Fibroblast of lung (primary cell): ENCODE results near the gene PRICKLE1. TPM values are rescaled to one million over a fixed set of nuclear protein-coding genes. Genes with fewer than 3 reads are reported as not detected.

Experiments used
- DNase-seq, 2 donors: peaks; one replicate each; pipeline versions ENCODE4 v3.0.0 to v3.0.0-alpha.2; 2010; ENCODE audit warnings: low read depth in 2 of 2
- H2AFZ ChIP-seq: 2 replicates; pipeline ENCODE4 v1.5.1; 2012; ENCODE audit warnings: low read length, control low read depth, inconsistent platforms
- H3K27ac ChIP-seq: 2 replicates; pipeline ENCODE4 v1.5.1; 2011; ENCODE audit warnings: low read length, control low read depth; ENCODE audit not compliant: insufficient read depth
- H3K27me3 ChIP-seq: 2 replicates; pipeline ENCODE4 v1.5.1; 2011; ENCODE audit warnings: mild to moderate bottlenecking, low read length; ENCODE audit not compliant: control insufficient read depth, insufficient read depth
- H3K36me3 ChIP-seq: 2 replicates; pipeline ENCODE4 v1.5.1; 2011; ENCODE audit warnings: low read length; ENCODE audit not compliant: control insufficient read depth, insufficient read depth
- H3K4me1 ChIP-seq: 2 replicates; pipeline ENCODE4 v1.5.1; 2011; ENCODE audit warnings: low read length; ENCODE audit not compliant: control insufficient read depth, insufficient read depth; ENCODE audit errors: extremely low read depth
- H3K4me2 ChIP-seq: 2 replicates; pipeline ENCODE4 v1.5.1; 2011; ENCODE audit warnings: low read length, control low read depth; ENCODE audit not compliant: insufficient read depth; ENCODE audit errors: extremely low read depth
- H3K4me3 ChIP-seq, 4 experiments: fragments of 200-600 bp in 1 of 4; sonication (generic) in 1 of 4; replicated peaks in 1 of 4; 2 replicates each; pipeline ENCODE4 v1.5.1; 2011 to 2016; ENCODE audit warnings: low read length in 4 of 4, low read depth in 3 of 4, mild to moderate bottlenecking in 3 of 4, control low read depth in 2 of 4, inconsistent platforms in 1 of 4, mixed read lengths in 1 of 4; ENCODE audit not compliant: insufficient read depth in 1 of 4; ENCODE audit errors: control extremely low read depth in 1 of 4
- H3K79me2 ChIP-seq: 2 replicates; pipeline ENCODE4 v1.5.1; 2012; ENCODE audit warnings: mild to moderate bottlenecking, low read length, inconsistent platforms; ENCODE audit not compliant: control insufficient read depth, insufficient read depth
- H3K9ac ChIP-seq: 2 replicates; pipeline ENCODE4 v1.5.1; 2011; ENCODE audit warnings: mild to moderate bottlenecking, low read length, control low read depth; ENCODE audit not compliant: insufficient read depth
- H3K9me3 ChIP-seq: 2 replicates; pipeline ENCODE4 v1.5.1; 2012; ENCODE audit warnings: low read depth, low read length; ENCODE audit not compliant: control insufficient read depth, insufficient read depth
- H4K20me1 ChIP-seq: 2 replicates; pipeline ENCODE4 v1.5.1; 2011; ENCODE audit warnings: low read length; ENCODE audit not compliant: control insufficient read depth, insufficient read depth; ENCODE audit errors: extremely low read depth
- CTCF ChIP-seq, 2 donors: IDR thresholded peaks in 1 of 2; conservative IDR thresholded peaks in 1 of 2; 1 replicate in 1 of 2; 2 replicates in 1 of 2; pipeline ENCODE4 v1.5.1; 2011 to 2012; ENCODE audit warnings: low read length in 2 of 2, control low read depth in 1 of 2, inconsistent platforms in 1 of 2, low read depth in 1 of 2, mild to moderate bottlenecking in 1 of 2
- EZH2 ChIP-seq: IDR thresholded peaks from 2 replicates; pipeline ENCODE4 v1.5.1; 2012; ENCODE audit warnings: low read length, control low read depth, mild to moderate bottlenecking; ENCODE audit errors: missing control alignments
- polyA plus RNA-seq, 2 donors: library from polyadenylated mRNA; depleted of rRNA in 1 of 2; stranded (reverse) in 1 of 2; unstranded in 1 of 2; fragments of >200 nt; gene quantifications; 2 replicates each; pipeline ENCODE4 v1.2.1, GENCODE V29; 2011 to 2012; ENCODE audit warnings: missing spikeins in 1 of 2
- total RNA-seq: library from RNA; depleted of rRNA; stranded (reverse); fragments of >200 nt; gene quantifications from 2 replicates; pipeline ENCODE4 v1.2.1, GENCODE V29; 2014

The PRICKLE1 gene
- total and polyA plus RNA-seq, 2 donors (not counting 1 experiment from before 2014, with no cell fraction given): 3.4 to 9.6 TPM

GRCh38 chr12:42576374-42576773, 13.2 kb downstream of the PRICKLE1 start:
- Histone ChIP-seq H3K9me3 (no peaks in the 10 kb centered on the region), H3K27ac (no peak overlapping the region), H4K20me1 (no peaks in the 10 kb centered on the region), H3K36me3 (no peaks in the 10 kb centered on the region), H3K27me3 (no peaks in the 10 kb centered on the region), H2AFZ (no peak overlapping the region), H3K4me2 (no peak overlapping the region), H3K4me1 (no peaks in the 10 kb centered on the region), H3K79me2 (no peaks in the 10 kb centered on the region), H3K9ac (no peak overlapping the region), H3K4me3 (no peak overlapping the region)
- DNase-seq: no peak
- TF ChIP-seq CTCF (conservative IDR thresholded peaks at IDR 0.05 in 1 of 2, IDR thresholded peaks at IDR 0.05 in 1 of 2; ENCODE audit: low read depth in 1 of 2, low read length in 2 of 2): no peak
- TF ChIP-seq EZH2: no peak

GRCh38 chr12:42575717-42576116, 13.8 kb downstream of the PRICKLE1 start:
- H3K4me1 ChIP-seq: no peaks in the 10 kb centered on the region
- H3K27me3 ChIP-seq: no peaks in the 10 kb centered on the region
- H3K36me3 ChIP-seq: no peaks in the 10 kb centered on the region
- no peaks in the 10 kb centered on the region for H3K79me2 ChIP-seq
- no peaks in the 10 kb centered on the region for H3K9me3 ChIP-seq
- no peak overlapping the region for H3K27ac ChIP-seq
- no peaks in the 10 kb centered on the region for H4K20me1 ChIP-seq
- no peak overlapping the region for H3K4me2 ChIP-seq
- no peak for TF ChIP-seq CTCF (conservative IDR thresholded peaks at IDR 0.05 in 1 of 2, IDR thresholded peaks at IDR 0.05 in 1 of 2; ENCODE audit: low read depth in 1 of 2, low read length in 2 of 2)
- TF ChIP-seq EZH2: no peak
- no peak overlapping the region for H2AFZ ChIP-seq
- H3K4me3 ChIP-seq: no peak overlapping the region
- no peak overlapping the region for H3K9ac ChIP-seq
- no peak for DNase-seq

- H3K36me3 ChIP-seq: no peaks in the 10 kb centered on the region
- H3K9ac ChIP-seq: no peak overlapping the region
- H3K79me2 ChIP-seq: no peaks in the 10 kb centered on the region
- H4K20me1 ChIP-seq: no peaks in the 10 kb centered on the region
- H3K4me3 ChIP-seq: no peak overlapping the region
- H3K9me3 ChIP-seq: no peaks in the 10 kb centered on the region
- no peak overlapping the region for H3K4me2 ChIP-seq
- no peak for DNase-seq
- no peaks in the 10 kb centered on the region for H3K27me3 ChIP-seq
- no peak overlapping the region for H2AFZ ChIP-seq
- H3K4me1 ChIP-seq: no peaks in the 10 kb centered on the region
- H3K27ac ChIP-seq: no peak overlapping the region
- TF ChIP-seq CTCF (conservative IDR thresholded peaks at IDR 0.05 in 1 of 2, IDR thresholded peaks at IDR 0.05 in 1 of 2; ENCODE audit: low read depth in 1 of 2, low read length in 2 of 2): no peak
- no peak for TF ChIP-seq EZH2
Measured at GRCh38 chr12:42574851-42575266, 14.7 kb downstream of the PRICKLE1 start.
